ENCODE measurements around the gene SSNA1.

The SSNA1 gene

GRCh38 chr9:137143459-137143858, 45.0 kb upstream of the SSNA1 start:
- DNase-seq (ENCODE audit: low read depth, low spot score), result no peak
- H3K27ac ChIP-seq, result no peak overlapping the region
- H3K4me3 ChIP-seq, result no peak overlapping the region
- no peak for TF ChIP-seq FOXP2 (optimal IDR thresholded peaks at IDR 0.05; ENCODE audit: control extremely low read depth, extremely low read length, insufficient read depth)
- no peaks in the 10 kb centered on the region for H3K9me3 ChIP-seq (ENCODE audit: low read depth, low read length)
- H3K9ac ChIP-seq (ENCODE audit: insufficient read length), result no peak overlapping the region
- H3K36me3 ChIP-seq (ENCODE audit: insufficient read depth, low read length), result no peaks in the 10 kb centered on the region

GRCh38 chr9:137145731-137146526, 42.5 kb upstream of the SSNA1 start:
- H3K27ac ChIP-seq, result no peak overlapping the region
- no peaks in the 10 kb centered on the region for H3K36me3 ChIP-seq (ENCODE audit: insufficient read depth, low read length)
- no peak overlapping the region for H3K9ac ChIP-seq (ENCODE audit: insufficient read length)
- H3K9me3 ChIP-seq (ENCODE audit: low read depth, low read length), result no peaks in the 10 kb centered on the region
- DNase-seq (ENCODE audit: low read depth, low spot score), result no peak
- TF ChIP-seq EZH2 (IDR thresholded peaks at IDR 0.05) (no peak), FOXP2 (optimal IDR thresholded peaks at IDR 0.05; ENCODE audit: control extremely low read depth, extremely low read length, insufficient read depth) (no peak), POLR2AphosphoS5 (IDR thresholded peaks at IDR 0.05; ENCODE audit: borderline replicate concordance, low read depth, low read length) (no peak)
- H3K4me3 ChIP-seq, result no peak overlapping the region

- Histone ChIP-seq H3K27ac (no peak overlapping the region), H3K9ac (ENCODE audit: insufficient read length) (no peak overlapping the region), H3K4me3 (no peak overlapping the region), H3K36me3 (ENCODE audit: insufficient read depth, low read length) (no peaks in the 10 kb centered on the region), H3K9me3 (ENCODE audit: low read depth, low read length) (no peaks in the 10 kb centered on the region)
- no peak for DNase-seq (ENCODE audit: low read depth, low spot score)
- TF ChIP-seq EZH2 (IDR thresholded peaks at IDR 0.05) (no peak), POLR2AphosphoS5 (IDR thresholded peaks at IDR 0.05; ENCODE audit: borderline replicate concordance, low read depth, low read length) (no peak), FOXP2 (optimal IDR thresholded peaks at IDR 0.05; ENCODE audit: control extremely low read depth, extremely low read length, insufficient read depth) (no peak)
These were observed 42.0 kb upstream of the SSNA1 start for GRCh38 chr9:137146527-137146918.

- no peaks in the 10 kb centered on the region for H3K36me3 ChIP-seq (ENCODE audit: insufficient read depth, low read length)
- H3K9me3 ChIP-seq (ENCODE audit: low read depth, low read length), result no peaks in the 10 kb centered on the region
- no peak overlapping the region for H3K27ac ChIP-seq
- H3K4me3 ChIP-seq, result no peak overlapping the region
- TF ChIP-seq POLR2AphosphoS5 (IDR thresholded peaks at IDR 0.05; ENCODE audit: borderline replicate concordance, low read depth, low read length) (no peak), EZH2 (IDR thresholded peaks at IDR 0.05) (no peak), FOXP2 (optimal IDR thresholded peaks at IDR 0.05; ENCODE audit: control extremely low read depth, extremely low read length, insufficient read depth) (no peak)
- no peak overlapping the region for H3K9ac ChIP-seq (ENCODE audit: insufficient read length)
- no peak for DNase-seq (ENCODE audit: low read depth, low spot score)
These were observed 41.2 kb upstream of the SSNA1 start for GRCh38 chr9:137147091-137147792.

- DNase-seq (ENCODE audit: low read depth, low spot score), result no peak
- TF ChIP-seq FOXP2 (optimal IDR thresholded peaks at IDR 0.05; ENCODE audit: control extremely low read depth, extremely low read length, insufficient read depth) (no peak), EZH2 (IDR thresholded peaks at IDR 0.05) (no peak), POLR2AphosphoS5 (IDR thresholded peaks at IDR 0.05; ENCODE audit: borderline replicate concordance, low read depth, low read length) (no peak)
- no peaks in the 10 kb centered on the region for H3K36me3 ChIP-seq (ENCODE audit: insufficient read depth, low read length)
These were observed 40.7 kb upstream of the SSNA1 start for GRCh38 chr9:137147793-137148160.

GRCh38 chr9:137148242-137148641, 40.2 kb upstream of the SSNA1 start:
- DNase-seq (ENCODE audit: low read depth, low spot score), result no peak
- H3K9me3 ChIP-seq (ENCODE audit: low read depth, low read length), result no peaks in the 10 kb centered on the region
- H3K36me3 ChIP-seq (ENCODE audit: insufficient read depth, low read length), result no peaks in the 10 kb centered on the region
- TF ChIP-seq POLR2AphosphoS5 (IDR thresholded peaks at IDR 0.05; ENCODE audit: borderline replicate concordance, low read depth, low read length) (no peak), EZH2 (IDR thresholded peaks at IDR 0.05) (no peak), FOXP2 (optimal IDR thresholded peaks at IDR 0.05; ENCODE audit: control extremely low read depth, extremely low read length, insufficient read depth) (no peak)
- H3K27ac ChIP-seq, result no peak overlapping the region
- H3K4me3 ChIP-seq, result no peak overlapping the region
- no peak overlapping the region for H3K9ac ChIP-seq (ENCODE audit: insufficient read length)

More at GRCh38 chr9:137147793-137148160, 40.7 kb upstream of the SSNA1 start:
- no peaks in the 10 kb centered on the region for H3K9me3 ChIP-seq (ENCODE audit: low read depth, low read length)
- H3K27ac ChIP-seq, result no peak overlapping the region
- H3K9ac ChIP-seq (ENCODE audit: insufficient read length), result no peak overlapping the region
- no peak overlapping the region for H3K4me3 ChIP-seq

- H3K4me3 ChIP-seq, result no peak overlapping the region
- H3K27ac ChIP-seq, result no peak overlapping the region
- no peaks in the 10 kb centered on the region for H3K36me3 ChIP-seq (ENCODE audit: insufficient read depth, low read length)
- DNase-seq (ENCODE audit: low read depth, low spot score), result no peak
- H3K9me3 ChIP-seq (ENCODE audit: low read depth, low read length), result no peaks in the 10 kb centered on the region
- H3K9ac ChIP-seq (ENCODE audit: insufficient read length), result no peak overlapping the region
- TF ChIP-seq FOXP2 (optimal IDR thresholded peaks at IDR 0.05; ENCODE audit: control extremely low read depth, extremely low read length, insufficient read depth) (no peak), EZH2 (IDR thresholded peaks at IDR 0.05) (no peak), POLR2AphosphoS5 (IDR thresholded peaks at IDR 0.05; ENCODE audit: borderline replicate concordance, low read depth, low read length) (no peak)
These were observed 39.8 kb upstream of the SSNA1 start for GRCh38 chr9:137148661-137149060.

GRCh38 chr9:137149363-137149762, 39.1 kb upstream of the SSNA1 start:
- H3K9ac ChIP-seq (ENCODE audit: insufficient read length), result no peak overlapping the region
- DNase-seq (ENCODE audit: low read depth, low spot score), result no peak
- no peak overlapping the region for H3K27ac ChIP-seq

More at GRCh38 chr9:137149363-137149762, 39.1 kb upstream of the SSNA1 start:
- no peaks in the 10 kb centered on the region for H3K36me3 ChIP-seq (ENCODE audit: insufficient read depth, low read length)
- H3K4me3 ChIP-seq, result no peak overlapping the region
- no peaks in the 10 kb centered on the region for H3K9me3 ChIP-seq (ENCODE audit: low read depth, low read length)
- no peak for TF ChIP-seq EZH2 (IDR thresholded peaks at IDR 0.05)
- TF ChIP-seq FOXP2 (optimal IDR thresholded peaks at IDR 0.05; ENCODE audit: control extremely low read depth, extremely low read length, insufficient read depth), result no peak
